Measurements from ENCODE around the gene TNS3. TPM values are rescaled to one million over a fixed set of nuclear protein-coding genes. Genes with fewer than 3 reads are reported as not detected.

TNS3 gene
- total and polyA plus RNA-seq, 2 donors (not counting 1 experiment from before 2014, with no cell fraction given): 11.4 to 77.5 TPM

DNA sequence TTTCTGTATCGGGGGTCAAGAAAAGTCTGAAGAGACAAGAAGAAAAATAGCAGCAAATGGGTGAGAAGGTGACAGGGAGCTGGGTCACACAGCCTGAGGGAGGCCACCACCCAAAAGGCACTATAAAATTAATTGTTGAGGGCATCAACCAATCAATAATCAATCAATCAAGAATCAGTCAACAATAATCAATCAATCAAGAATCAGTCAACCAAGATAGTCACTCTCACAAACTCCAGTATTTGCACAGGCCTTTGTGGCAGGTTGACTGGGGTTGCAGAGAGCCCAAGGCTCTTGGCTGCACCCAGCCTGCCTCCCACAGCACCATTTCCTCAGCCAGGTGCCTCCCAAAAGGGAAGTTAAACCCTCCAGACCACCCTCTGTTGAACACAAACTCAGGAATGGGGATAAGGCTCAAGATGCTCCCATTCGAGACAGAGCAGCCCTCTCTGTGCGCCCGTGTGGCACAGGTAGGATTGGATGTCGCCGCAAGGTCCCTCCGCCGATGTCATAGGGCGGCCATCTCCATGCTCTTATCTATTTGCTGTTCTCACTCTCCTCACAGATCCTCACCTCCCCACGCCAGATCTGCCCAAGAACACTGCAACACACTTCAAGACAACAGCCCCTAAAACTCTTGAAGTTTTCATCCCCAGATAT lies 64.0 kb downstream of the TNS3 start:
- POLR2A ChIA-PET: no interaction called here
- Histone ChIP-seq H3K79me2 (ENCODE audit: control insufficient read depth, insufficient read depth, low read length) (peaks cover 30% of the 10 kb centered on the region), H3K9me3 (ENCODE audit: control extremely low read depth in 1 of 3, control insufficient read depth in 2 of 3, insufficient read depth in 1 of 3, low read length in 2 of 3) (no peaks in the 10 kb centered on the region), H3K27ac (ENCODE audit: low read length in 2 of 2) (no peak overlapping the region), H3K4me2 (replicated peaks; ENCODE audit: low read depth, low read length, poor library complexity, severe bottlenecking) (no peak overlapping the region), H3K36me3 (replicated peaks in 1 of 2; ENCODE audit: control extremely low read depth in 1 of 2, control insufficient read depth in 1 of 2, extremely low read depth in 1 of 2, insufficient read depth in 2 of 2, low read length in 1 of 2) (peaks cover 0 to 9% of the 10 kb centered on the region in 2 experiments), H3K4me3 (ENCODE audit: control extremely low read depth in 1 of 5, extremely low read depth in 1 of 5, insufficient read depth in 1 of 5, low read depth in 2 of 5, low read length in 4 of 5) (no peak overlapping the region), H4K20me1 (ENCODE audit: control insufficient read depth, insufficient read depth, low read length, poor library complexity, severe bottlenecking) (peaks cover 4% of the 10 kb centered on the region), H3K4me1 (ENCODE audit: control insufficient read depth in 2 of 2, insufficient read depth in 2 of 2, low read length in 2 of 2) (no peaks in the 10 kb centered on the region), H3K27me3 (replicated peaks in 1 of 4; ENCODE audit: control extremely low read depth in 1 of 4, control insufficient read depth in 3 of 4, insufficient read depth in 4 of 4, low read length in 3 of 4) (no peaks in the 10 kb centered on the region), H2AFZ (ENCODE audit: insufficient read depth, low read depth, low read length, poor library complexity, severe bottlenecking) (no peak overlapping the region), H3K9ac (ENCODE audit: low read length) (no peak overlapping the region)
- Mint-ChIP-seq H3K27ac (no peak overlapping the region), H3K4me1 (peaks cover 18% of the 10 kb centered on the region), H3K27me3 (no peaks in the 10 kb centered on the region), H3K9me3 (ENCODE audit: insufficient read depth) (no peaks in the 10 kb centered on the region), H3K4me3 (no peak overlapping the region)
- no peak for DNase-seq
- intact Hi-C loops (cut with micrococcal nuclease): no loop called here
- CTCF ChIA-PET: interaction anchor here (1.4 kb wide), 1 partner anchor 302 kb away, joined by 3 read pairs; no protein-coding TSS in a partner anchor
- WGBS (ENCODE audit: insufficient coverage): 97% methylated on average over 9 of the region's 10 CpGs
- ATAC-seq (ENCODE audit: low read depth): no peak
- TF ChIP-seq, protein P1, sequence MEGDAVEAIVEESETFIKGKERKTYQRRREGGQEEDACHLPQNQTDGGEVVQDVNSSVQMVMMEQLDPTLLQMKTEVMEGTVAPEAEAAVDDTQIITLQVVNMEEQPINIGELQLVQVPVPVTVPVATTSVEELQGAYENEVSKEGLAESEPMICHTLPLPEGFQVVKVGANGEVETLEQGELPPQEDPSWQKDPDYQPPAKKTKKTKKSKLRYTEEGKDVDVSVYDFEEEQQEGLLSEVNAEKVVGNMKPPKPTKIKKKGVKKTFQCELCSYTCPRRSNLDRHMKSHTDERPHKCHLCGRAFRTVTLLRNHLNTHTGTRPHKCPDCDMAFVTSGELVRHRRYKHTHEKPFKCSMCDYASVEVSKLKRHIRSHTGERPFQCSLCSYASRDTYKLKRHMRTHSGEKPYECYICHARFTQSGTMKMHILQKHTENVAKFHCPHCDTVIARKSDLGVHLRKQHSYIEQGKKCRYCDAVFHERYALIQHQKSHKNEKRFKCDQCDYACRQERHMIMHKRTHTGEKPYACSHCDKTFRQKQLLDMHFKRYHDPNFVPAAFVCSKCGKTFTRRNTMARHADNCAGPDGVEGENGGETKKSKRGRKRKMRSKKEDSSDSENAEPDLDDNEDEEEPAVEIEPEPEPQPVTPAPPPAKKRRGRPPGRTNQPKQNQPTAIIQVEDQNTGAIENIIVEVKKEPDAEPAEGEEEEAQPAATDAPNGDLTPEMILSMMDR (IDR thresholded peaks at IDR 0.05): no peak
- TF ChIP-seq EZH2 (IDR thresholded peaks at IDR 0.05; ENCODE audit: borderline replicate concordance, insufficient read depth, low read depth, low read length, poor library complexity, severe bottlenecking): no peak

DNA sequence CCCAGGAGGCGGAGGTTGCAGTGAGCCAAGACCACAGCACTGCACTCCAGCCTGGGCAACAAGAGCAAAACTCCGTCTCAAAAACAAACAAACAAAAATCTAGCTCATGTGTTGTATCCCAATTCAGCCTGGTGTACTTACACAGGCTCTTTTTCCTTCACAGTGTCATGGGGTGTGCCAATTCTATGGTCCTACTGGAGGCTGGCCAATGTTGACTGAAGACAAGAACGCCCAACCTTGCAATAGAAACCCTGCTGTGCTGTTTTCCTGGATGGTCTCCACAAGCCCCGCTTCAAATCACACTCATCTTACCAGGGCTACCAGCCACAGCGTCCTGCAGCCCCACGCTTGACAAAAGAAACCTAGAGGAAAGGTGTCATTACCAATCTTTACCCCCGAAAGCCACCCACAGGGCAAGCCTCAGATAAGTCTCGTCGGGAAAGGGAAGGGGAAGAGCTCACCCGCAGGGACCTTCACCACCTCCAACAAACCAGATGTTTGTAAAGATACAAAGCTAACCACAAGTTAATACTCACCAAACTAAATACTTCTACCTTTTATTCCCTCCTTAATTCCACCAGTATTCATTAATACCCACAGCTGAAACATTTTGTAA lies 64.8 kb downstream of the TNS3 start:
- 56% methylated on average over 5 of the region's 10 CpGs for WGBS (ENCODE audit: insufficient coverage)
- H3K4me3 Mint-ChIP-seq: no peak overlapping the region

More for the DNA sequence above, 64.8 kb downstream of the TNS3 start:
- Histone ChIP-seq H3K4me3 (ENCODE audit: control extremely low read depth in 1 of 5, extremely low read depth in 1 of 5, insufficient read depth in 1 of 5, low read depth in 2 of 5, low read length in 4 of 5) (no peak overlapping the region), H3K27me3 (replicated peaks in 1 of 4; ENCODE audit: control extremely low read depth in 1 of 4, control insufficient read depth in 3 of 4, insufficient read depth in 4 of 4, low read length in 3 of 4) (no peaks in the 10 kb centered on the region), H3K9me3 (ENCODE audit: control extremely low read depth in 1 of 3, control insufficient read depth in 2 of 3, insufficient read depth in 1 of 3, low read length in 2 of 3) (no peaks in the 10 kb centered on the region), H3K36me3 (replicated peaks in 1 of 2; ENCODE audit: control extremely low read depth in 1 of 2, control insufficient read depth in 1 of 2, extremely low read depth in 1 of 2, insufficient read depth in 2 of 2, low read length in 1 of 2) (peaks cover 0 to 9% of the 10 kb centered on the region in 2 experiments), H2AFZ (ENCODE audit: insufficient read depth, low read depth, low read length, poor library complexity, severe bottlenecking) (no peak overlapping the region), H3K4me1 (ENCODE audit: control insufficient read depth in 2 of 2, insufficient read depth in 2 of 2, low read length in 2 of 2) (no peaks in the 10 kb centered on the region), H3K9ac (ENCODE audit: low read length) (no peak overlapping the region), H3K27ac (ENCODE audit: low read length in 2 of 2) (no peak overlapping the region), H3K4me2 (replicated peaks; ENCODE audit: low read depth, low read length, poor library complexity, severe bottlenecking) (no peak overlapping the region), H3K79me2 (ENCODE audit: control insufficient read depth, insufficient read depth, low read length) (peaks cover 25% of the 10 kb centered on the region), H4K20me1 (ENCODE audit: control insufficient read depth, insufficient read depth, low read length, poor library complexity, severe bottlenecking) (peaks cover 4% of the 10 kb centered on the region)
- no peaks in the 10 kb centered on the region for H3K9me3 Mint-ChIP-seq (ENCODE audit: insufficient read depth)
- H3K27me3 Mint-ChIP-seq: no peaks in the 10 kb centered on the region
- no peak overlapping the region for H3K27ac Mint-ChIP-seq
- DNase-seq (no peak), ATAC-seq (ENCODE audit: low read depth) (no peak)
- peaks cover 18% of the 10 kb centered on the region for H3K4me1 Mint-ChIP-seq
- intact Hi-C loops (cut with micrococcal nuclease): no loop called here
- TF ChIP-seq, protein P1 (IDR thresholded peaks at IDR 0.05): no peak
- no peak for TF ChIP-seq EZH2 (IDR thresholded peaks at IDR 0.05; ENCODE audit: borderline replicate concordance, insufficient read depth, low read depth, low read length, poor library complexity, severe bottlenecking)
- CTCF ChIA-PET: interaction anchor here (1.4 kb wide), 1 partner anchor 303 kb away, joined by 3 read pairs; no protein-coding TSS in a partner anchor
- POLR2A ChIA-PET: no interaction called here

All from B cell (primary cell).